ENCODE measurements around the gene OR2S2.
A peak's percentile ranks its signal among the peaks of the same experiment; 100 is the strongest.

OR2S2 gene

GRCh38 chr9:35909274-35909673 lies 48.7 kb downstream of the OR2S2 start, which contains the start of gene SPAAR:
Gene SPAAR, plus strand, starts transcription at chr9:35909490. Its CDS starts 974 bp downstream, at chr9:35910464.
- no peak for DNase-seq (ENCODE audit: low read depth)

DNA sequence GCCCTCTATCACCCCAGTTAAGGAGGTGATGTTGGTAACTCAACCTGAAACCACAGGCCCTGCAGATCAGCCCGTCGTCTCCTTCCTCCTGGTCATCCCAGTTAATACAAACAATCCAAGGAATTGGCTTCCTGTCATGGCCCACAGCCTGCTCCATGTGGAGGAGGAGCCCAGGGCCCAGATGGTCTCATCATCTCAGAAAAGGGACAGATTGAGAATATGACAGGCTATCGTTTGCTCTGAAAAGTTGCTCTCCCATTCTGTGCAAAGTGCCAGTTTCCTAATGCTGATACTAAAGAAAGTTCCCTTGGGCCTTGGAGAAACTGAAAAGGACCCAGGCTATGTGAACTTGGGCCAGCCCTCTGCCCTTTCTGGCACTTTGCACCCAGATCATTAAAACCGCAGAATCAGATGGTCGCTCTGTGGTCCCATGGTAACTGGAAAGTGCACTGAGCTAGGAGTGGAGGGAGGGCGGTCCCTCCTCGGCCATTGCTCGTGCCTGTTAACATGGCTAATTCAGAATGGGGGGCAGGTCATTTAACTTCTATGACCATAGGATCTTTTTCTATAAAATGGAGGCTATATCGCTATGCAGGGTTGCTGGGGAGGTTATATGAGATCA lies 49.3 kb downstream of the OR2S2 start:
- DNase-seq (ENCODE audit: low read depth), result peak; percentile 77

DNA sequence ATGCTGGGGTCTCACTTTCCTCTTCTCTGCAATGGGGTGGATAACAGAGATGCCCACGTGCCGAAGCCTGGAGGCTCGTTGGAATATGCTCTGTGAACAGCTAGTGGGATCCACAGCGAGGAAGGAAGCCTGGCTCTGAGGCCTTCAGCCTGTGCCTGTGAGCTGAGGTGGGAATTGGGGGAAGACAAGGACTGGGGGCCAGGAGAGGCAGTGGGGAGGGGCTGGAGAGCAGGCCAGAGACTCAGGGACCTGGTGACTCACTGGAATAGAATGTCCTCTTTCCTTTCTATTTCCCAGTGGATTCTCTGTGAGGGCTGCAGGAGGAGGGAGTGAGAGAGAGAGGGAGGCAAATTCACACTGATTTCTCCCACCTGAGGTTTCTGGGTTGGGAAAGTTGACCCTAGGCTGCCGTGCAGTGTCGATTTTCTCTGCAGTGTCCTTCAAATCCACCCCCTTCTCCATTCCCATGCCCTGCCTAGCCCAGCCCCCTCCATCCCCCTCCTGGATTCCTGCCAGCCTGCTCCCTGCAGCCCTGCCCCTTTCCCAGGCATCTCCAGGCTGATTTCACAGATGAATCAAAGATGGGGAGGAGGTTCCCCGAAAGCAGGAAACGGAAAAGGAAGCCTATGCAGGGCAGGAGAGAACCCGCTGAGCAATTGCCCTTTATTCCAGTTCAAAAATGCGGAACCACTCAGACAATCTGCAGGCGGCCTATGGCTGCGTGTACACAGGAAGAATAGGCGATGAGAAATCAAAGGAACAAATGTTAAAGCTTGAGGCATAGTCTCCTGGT lies 50.0 kb downstream of the OR2S2 start:
- DNase-seq (ENCODE audit: low read depth), result peak; percentile 94

Measured in ELR (cell line).